DMS153 (cell line): ENCODE results near the gene TBC1D21.

Source experiments
- DNase-seq: peaks from one replicate; lab custom pipeline; 2025; lab: John Stamatoyannopoulos, UW

TBC1D21 gene

DNA sequence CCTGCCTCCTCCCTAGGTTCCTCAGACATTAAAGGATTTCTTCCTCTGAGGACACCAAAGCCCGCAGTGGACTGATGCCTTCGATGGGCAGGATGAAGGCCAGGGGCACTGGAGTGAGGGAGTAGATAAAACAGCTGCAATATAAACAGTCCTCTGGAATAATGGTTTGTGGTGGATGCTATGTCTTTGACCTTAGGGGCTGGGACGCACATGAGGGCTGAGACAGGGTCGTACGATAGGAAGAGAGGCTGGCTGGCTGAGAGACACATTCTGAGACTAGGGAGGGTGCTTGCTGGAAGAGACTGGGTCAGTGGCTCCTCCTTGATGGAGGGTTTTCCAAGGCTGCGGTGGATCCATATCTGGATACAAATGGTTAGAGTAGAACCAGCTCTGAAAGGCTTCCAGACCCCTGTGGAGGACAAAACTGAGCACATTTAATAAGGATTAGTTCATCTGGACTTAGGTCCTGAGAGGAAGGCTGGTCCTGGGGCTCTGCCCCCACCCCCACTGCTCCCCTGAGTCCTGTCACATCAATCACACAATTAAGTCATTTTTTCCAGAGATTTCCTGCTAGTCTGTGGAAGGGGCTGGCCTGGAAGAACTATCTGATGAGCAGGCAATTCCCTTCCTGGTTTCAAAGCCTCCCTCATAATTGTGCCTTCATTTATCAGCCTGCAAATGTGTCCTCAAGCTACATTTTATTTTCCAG lies 15.8 kb downstream of the TBC1D21 start:
- no peak for DNase-seq

DNA sequence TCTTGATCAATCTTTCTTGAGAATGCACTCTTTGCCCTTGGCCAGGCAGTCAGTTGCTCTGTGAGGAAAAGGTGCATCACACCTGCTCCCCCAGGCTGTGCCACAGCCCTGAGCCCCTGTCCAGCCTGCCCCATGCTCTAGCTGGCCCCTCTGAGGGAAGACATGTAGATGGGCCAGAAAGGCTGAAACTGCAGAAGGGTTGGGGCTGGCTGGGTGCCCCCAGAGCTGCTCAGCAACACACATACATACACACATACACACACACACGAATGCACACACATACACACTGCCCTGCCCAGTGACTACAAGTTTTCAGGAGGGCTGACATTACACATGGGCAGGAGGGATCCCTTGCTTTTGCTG lies 16.4 kb downstream of the TBC1D21 start:
- DNase-seq: no peak

DNA sequence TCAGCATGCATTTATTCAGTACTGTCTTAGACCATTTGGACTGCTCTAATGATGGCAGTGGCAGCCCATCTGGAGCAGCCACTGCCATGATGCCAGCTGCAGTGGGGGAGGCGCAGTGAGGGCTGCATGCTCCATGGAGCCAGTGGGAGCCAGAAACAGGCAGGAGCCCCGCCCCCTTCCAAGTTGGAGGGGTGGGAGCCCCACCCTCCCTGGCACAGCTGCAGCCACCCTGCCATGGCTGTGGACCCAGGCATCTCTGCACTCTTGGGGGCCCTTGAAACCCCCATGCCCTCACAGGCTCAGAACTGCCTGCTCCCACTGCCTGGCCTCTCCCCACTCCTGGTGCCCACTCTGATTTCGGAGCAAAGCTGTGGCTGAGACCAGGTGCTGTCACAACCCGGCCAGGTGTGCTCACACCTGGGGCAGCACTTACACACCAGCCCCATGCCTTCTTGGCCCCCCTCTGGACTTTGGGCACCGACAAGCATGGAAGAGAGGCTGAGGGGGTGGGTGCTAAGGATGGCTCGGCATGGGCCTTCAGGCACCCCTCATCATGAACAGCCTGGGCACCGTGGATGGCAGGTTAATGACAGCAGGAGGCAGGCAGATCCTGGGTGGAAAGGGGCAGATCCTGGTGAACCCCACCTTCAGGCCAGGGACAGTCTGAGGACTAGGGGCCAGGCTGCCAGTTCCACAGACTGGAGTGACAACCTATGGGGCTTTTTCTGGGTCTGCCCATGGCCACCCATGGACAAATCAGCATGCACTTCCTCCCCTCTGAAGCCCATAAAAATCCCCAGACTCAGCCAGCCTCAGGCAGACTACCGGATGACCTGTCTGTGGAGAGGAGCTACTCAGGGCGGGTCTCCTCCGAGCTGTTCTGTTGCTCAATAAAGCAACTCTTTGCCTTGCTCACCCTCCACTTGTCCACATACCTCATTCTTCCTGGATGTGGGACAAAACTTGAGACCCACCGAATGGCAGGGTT lies 18.3 kb downstream of the TBC1D21 start:
- DNase-seq: no peak

DNA sequence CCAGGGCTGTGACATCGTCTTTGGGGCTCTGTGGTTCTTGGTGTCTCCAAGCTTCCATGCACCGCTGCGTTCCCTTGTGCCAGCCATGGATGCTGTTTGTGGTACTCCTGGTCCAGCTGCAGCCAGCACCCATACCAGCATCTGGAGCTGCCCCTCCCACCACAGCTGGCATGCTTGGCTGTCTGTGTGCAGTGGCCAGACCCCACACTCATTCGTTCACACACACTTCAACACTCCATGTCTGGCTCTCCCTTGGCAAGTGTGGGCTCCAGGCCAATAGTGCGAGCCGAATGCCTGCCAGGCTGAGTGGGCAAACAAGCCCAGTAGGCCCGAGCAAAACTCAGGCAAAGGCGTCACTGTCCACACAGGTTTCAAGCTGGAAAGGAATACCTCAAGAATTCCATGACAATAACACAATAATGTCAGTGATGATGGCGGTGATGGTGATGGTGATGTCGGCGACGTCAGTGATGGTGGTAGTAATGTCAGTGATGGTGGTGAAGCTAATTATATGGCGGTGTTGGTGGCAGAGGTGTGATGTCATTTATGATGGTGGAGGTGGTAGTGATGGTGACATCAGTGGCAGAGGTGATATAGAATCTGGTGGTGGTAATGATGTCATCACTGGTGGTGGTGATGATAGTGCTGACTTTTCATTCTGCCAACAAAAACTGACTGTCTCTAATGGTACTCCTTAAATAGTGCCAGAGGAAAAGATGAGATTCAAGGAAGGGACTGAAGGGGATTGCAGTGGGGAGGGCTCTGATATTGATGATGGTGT lies 19.3 kb downstream of the TBC1D21 start:
- DNase-seq: no peak

DNA sequence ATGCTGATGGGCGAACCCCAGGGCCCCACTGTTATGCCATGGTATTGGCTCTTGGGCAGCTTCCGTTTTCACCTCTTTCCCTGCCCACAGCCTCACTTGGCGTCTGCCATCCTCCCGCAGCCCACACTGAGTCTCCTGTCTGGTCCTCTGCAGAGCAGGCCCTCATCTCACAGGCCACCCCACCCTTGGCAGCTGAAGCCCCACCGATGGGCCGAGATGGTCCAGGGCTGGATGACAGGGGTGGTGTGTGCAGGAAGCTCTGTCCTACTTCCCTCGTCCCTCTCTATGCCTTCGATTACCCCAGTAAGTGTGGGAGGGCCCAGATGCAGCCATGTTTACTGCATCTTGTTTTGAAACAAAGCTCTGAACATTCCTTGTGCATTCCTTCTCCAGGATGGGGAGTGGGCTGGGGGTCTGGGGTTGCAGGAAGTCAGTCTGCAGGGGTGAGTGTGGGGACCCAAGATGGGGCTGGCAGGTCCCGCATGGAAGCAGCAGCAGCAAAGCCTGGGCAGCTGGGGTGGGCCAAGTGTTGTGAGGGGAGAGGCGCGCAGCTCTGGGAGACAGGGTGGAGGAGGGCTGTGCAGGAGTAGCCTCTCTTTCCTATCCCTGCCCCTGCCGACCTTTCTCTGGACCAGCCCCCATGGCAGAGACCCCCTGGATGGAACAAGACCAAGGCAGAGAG lies 20.9 kb downstream of the TBC1D21 start:
- DNase-seq: no peak

DNA sequence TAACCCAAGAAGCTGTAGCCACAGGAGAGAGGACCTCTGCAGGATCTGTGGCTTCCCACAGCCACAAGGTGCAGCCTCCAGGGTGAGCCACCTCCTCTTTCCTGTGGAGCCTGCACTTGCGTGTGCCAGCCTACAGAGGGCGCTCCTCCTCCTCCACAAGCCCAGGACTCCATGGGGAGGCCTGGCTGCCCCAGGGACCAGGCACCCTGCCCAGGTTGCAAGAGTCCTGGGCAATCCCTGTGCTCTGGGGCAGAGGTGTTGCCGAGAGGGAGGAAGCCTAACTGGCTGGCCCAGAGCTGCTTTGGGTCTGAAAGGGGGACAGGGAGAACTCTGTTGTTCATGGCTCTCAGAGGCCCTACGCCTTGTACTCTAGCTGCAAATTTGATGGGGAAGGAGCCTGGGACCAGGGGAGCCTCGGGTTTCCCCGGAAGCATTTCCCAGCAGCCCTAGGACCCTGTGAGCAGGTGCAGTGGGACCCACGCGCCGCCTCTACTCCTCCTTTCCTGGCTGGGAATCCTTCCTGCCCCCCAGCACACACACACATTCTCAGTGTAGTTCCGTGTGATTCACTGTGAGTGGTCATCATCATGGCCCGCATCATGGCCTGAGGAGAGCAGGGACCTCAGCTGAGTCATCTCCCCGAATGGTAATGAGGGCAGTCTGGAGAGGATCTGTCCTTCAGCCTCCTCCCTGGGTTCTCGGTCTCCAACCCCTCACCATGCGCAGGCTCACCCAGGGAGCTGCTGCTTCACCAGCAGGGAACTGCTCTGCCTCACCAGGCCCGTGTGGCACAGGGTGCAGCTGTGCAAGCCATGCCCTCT lies 24.3 kb downstream of the TBC1D21 start:
- no peak for DNase-seq

DNA sequence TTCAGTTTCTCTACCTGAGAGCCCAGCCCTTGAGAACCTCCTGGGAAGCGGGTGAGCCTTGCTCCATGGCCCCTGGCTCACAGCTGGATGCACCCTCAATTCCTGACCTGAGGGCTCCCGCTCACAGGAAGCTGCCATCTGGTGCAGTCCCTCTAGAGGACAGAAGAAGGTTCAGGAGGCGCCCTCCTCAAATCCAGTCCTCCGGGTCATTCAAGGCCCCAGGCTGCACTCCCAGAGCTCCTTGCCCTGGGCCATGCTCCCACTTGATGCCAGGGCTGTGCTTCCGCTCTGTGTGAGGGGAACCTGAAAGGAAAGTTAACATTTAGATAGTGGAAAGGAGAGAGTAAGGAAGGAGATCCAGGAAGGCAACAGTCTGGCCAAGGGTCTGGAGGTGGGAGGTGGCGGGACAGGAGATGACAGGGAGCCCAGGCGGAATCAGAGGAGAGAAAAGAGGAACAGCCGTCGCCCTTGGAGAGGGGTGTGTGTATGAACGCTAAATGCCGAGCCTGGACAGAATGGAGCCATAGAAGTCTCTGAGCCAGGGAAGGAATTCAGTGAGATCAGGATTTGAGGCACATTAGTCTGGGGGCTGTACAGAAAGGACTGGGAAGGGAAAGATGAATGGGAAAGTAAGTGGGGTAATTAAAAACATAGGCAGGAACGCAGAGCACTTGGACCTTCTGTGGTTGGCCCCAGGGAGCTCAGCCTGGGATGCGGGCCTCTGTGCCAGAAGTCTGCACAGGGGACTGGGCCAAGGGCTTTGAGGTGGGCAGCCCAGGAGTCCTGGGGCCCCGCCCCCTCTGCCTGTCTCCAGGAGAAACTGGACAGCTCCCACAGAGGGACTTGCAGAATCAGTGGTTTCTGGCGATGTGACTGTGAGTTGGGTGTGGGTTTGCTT lies 26.1 kb downstream of the TBC1D21 start:
- no peak for DNase-seq

DNA sequence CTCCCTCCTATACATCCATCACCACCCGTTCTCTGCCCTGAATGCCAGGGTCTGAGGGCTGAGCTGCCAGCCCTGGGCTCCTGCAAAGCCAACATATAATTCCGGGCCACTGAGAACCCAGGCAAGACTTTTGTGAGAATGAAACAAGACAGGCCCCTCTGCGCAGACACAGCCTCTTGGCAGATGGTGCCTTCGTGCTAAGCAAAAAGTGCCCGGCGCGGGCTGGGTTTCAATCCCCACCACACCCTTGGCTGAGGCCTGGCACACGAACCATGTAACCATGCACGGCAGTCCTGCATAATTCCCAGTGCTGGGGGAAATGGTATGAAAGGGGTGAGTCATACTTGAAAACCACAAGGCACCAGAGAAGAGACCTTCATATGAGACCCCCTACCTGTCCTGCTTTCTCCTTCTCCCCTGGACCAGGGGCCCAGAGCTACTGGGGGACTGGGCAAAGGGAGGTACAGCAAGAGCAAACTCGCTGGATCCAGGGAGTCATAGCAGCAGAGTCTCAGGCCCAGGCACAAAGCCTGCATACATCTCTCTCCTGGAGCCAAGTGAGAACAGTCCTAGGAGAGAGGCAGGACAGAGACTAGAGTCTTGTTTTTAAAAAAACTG lies 26.8 kb downstream of the TBC1D21 start:
- no peak for DNase-seq

DNA sequence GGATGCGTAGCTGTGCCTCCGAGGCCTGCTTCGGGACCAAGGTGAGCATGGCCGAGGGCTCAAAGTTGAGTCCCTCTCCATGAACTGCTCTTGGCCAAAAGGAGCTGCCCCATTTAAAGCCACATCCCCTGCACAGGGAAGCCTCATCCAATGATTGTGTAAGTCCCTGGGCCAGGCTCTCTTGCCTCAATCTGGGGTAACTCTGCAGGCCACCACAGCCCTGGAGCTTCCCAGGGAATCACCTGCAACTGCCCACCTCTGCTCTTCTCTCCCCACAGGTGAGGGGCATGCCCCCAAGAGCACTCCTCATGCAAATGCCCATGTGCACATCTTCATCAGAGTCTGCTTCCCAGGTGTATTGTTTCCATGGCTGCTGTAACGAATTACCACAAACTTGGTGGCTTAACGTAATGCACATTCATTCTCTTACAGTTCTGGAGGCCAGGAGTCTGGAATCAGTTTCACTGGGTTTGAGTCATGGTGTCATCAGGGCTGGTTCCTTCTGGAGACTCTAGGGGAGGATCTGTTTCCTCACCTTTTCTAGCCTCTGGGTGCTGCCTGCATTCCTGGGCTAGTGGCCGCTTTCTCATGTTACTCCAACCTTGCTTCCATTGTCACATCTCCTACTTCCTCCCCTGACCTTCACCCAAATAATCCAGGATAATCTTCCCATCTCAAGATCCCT lies 27.9 kb downstream of the TBC1D21 start:
- no peak for DNase-seq

DNA sequence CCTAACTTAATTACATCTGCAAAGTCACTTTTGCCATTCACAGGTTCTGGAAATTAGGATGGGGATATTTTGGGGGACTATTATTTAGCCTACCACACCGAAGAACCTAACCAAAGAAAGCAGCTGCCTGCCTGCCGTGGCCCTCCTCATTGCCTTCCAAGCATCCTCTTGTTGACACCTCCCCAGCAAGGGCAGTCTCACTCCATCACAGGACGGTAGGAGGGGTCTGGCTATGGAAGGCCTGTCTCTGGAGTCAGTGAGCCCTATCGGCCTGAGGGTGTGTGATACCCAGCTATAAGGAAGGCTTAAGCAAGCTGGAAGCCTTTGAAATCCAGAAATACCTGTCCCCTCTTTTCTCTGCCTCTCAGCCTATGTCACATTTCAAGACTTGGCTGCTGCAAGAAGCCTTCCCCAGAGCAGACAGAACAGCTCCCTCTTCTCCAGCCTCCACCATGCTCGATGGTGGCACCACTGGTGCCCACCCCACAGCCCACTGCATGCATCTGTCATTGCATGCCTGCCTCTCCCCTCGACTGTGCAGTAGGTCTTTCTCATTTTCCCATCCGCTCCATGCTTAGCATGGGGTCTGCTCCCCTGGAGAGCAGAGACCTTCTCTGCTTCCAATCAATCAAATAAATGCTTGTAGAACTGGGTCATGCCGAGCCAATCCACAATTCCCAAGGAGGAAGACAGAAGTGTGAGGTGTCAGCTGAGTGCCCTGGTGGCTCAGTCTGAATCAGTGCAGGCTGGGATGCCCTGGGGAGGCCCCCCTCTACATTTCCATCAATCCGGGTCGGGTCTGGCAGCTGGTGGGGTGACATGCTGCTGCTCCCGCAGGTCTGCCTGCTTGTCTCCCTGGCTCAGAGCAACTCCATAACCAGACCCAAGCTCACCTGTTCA lies 29.0 kb downstream of the TBC1D21 start:
- DNase-seq: no peak

DNA sequence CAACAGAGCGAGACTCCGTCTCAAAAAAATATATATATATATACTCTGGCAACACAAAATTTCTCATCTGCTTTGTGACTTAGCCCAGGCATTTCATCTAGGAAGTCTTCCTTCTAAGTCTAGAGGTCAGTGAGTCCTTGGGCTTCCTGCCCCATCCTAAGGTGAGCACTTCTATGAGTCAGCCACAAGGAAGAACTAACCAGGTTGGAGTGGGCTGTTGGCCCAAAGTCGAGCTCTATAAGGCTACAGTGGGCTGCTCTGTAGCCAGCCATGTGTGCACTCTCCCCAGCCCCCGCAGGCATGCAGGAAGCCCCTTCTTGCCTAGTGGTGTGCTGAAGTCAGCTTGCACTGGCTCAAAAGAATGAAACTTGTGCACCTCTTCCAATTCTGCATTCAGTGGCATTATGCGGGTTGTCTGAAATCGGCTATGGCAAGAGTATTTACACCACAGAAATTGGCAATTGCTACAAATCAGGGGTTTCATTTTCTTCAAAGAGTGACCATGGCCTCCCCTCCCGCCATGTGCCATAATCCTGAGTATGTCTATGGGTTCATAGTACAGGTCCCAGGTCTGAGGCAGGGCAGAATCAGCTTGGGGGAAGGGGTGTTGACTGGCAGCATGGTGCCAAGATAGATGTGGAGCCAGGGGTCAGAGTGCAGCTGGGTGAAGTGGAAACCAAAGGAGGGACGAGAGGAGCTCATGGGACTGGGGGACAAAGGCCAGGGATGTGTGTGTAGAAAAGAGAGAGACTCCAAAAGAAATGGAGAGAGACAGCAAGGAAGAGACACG lies 30.9 kb downstream of the TBC1D21 start:
- no peak for DNase-seq

DNA sequence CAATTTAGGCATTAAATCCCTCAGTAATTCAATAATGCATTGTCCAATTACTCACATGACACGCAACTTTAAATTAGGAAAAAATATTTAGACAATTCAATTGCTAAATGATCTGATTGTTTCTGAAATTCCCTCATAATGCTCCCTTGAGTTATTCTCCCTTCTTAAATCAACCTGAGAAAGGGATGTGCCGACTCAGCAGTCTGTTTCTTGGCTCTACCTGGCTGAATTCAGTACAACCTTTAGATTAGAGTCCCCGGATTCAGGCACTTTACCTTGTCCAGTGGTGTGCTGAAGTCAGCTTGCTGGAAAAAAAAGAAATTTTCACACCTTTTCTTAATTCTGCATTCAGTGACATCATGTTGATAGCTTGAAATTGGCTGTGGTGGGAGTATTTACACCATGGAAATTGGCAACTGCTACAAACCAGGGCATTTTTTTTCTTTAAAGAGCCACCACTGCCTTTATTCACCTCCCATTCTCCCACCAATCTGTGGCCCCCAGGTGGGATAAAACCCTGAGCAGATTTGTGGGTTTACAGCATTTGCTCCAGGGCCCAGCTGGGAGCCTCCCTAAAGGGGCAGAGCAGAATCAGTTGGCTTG lies 32.0 kb downstream of the TBC1D21 start:
- DNase-seq: no peak

DNA sequence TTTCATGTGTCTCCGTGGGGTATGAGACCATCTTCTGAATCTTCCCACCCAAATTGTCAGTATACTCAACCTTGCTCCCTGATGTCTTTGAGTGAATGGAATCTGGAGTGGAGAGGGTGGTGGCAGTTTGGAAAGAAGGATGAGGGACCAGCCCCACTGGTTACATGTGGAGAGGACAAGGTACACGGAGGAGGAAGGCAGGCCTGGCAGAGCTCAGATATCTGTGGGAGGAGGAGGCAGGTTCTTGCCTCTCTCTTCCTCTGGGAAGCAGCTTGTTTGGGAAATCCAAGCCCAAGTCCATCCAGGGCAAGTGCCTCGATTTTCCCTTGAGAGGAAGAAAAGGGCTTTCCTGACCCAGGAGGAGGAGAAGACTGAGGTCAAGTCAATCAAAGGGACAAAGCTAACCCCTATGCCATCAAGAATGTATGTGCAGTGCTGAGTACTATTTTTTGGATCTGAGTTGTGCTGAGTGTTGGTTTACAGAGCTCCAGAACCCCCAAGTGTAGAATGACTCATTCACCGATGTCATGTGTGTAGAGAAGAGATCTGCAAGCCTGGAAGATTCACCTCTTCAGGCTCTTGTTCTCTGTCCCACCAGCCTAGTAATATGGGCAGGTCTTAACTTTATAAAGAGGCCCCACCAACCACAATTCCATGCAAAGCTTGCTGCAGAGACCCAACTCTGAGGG lies 33.1 kb downstream of the TBC1D21 start:
- no peak for DNase-seq

DNA sequence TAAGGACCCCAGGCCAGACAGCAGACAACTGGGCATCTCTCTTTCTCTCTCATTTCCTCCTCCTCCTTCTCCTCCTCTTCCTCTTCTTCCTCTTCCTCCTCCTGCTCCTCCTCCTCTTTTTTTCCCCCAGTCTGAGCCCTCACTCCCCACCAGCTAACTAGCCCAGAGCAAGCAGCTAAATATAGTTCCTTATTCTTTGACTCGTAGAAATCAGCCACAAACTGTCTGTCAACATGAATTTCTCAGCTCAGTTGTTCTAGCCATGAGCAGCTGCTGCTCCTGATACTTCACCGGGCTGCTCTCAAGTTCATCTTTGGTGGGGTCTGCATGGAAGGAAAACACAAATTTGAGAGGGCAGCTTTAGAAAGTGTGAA lies 33.7 kb downstream of the TBC1D21 start:
- no peak for DNase-seq

DNA sequence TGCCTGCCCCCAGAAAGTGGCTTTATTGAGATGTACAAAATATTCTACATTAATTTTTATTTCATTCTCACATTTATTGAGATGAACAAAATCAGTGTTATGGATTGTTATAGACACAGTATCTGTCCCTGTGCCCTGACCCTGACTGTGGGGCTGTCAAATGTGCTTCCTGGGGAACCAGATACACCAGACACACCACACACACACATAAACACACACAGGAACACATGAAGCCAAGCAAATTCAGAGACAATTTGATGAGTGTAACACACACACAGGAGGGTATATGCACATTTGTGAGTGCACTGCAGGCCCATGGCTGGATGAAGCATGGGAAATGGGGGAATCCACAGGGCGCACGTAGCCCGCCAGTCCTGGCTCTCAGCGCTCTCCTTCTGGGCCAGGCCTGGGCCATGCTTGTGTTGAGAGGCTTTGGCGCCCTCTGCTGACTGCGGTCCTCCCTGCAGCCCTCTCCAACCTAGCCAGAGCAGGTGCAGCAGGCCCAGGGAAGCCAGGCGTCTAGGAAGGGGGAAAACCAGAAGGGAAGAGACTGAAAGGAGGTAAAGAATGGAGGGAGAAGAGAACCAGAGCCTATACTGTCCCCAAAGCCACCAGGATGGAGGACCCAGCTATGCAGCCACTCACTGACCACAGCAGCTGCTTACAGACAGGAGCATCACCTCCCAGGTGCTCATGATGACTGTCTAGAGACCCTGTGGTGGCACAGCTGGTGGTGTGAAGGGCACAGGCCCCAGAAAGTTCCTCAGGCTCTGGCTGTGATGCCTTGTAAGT lies 34.9 kb downstream of the TBC1D21 start:
- no peak for DNase-seq

DNA sequence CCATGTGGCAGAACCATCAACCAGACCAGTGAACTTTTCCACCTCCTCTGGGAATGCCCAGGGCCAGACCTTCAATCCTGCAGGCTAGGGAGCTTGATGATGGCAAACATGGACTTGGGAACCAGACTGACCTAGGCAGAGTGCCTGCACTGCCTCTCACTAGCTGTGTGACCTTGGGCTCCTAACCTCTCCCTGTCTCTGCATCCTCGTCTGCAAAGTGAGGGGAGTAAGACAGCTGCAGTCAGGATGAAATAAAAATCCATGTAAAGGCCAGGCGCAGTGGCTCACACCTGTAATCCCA lies 35.4 kb downstream of the TBC1D21 start:
- DNase-seq: no peak
